Inflammatory macrophage treated with lipopolysaccharide for 4 hours (primary cell): ENCODE data around the gene RNU7-1.

Experiments
- DNase-seq: peaks from one replicate; pipeline ENCODE4 v3.0.0-alpha.2; 2020

RNU7-1 gene

DNA sequence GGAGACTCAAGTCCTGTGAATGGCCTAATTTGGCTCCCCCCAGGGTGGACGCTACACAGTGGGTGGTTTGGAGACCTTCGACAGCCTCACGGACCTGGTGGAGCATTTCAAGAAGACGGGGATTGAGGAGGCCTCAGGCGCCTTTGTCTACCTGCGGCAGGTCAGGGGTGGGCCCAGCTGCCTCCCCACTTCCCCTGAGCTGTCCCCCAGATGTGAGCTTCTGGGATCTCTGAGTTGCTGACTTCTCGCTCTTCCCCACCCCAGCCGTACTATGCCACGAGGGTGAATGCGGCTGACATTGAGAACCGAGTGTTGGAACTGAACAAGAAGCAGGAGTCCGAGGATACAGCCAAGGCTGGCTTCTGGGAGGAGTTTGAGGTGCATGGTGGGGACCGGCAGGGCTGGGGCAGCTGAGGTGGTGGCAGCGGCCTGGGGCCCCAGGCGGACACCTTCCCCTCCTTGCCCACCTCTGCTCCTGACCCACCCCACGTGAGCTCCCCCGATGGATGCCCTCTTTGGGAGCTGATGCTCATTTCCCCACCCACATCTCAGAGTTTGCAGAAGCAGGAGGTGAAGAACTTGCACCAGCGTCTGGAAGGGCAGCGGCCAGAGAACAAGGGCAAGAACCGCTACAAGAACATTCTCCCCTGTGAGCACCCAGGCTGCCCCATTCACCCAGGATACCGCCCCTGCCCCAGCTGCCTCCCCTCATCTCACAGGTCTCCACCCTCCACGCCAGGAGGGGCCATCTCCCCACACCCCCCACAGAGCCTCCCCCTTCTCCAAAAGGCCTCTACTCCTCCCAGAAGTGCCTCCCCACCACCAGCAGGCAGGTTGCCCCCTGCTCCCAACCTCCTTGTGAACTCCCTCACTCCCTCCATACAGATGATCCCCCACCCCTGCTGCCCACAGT lies 11.7 kb downstream of the RNU7-1 start:
- DNase-seq: no peak

DNA sequence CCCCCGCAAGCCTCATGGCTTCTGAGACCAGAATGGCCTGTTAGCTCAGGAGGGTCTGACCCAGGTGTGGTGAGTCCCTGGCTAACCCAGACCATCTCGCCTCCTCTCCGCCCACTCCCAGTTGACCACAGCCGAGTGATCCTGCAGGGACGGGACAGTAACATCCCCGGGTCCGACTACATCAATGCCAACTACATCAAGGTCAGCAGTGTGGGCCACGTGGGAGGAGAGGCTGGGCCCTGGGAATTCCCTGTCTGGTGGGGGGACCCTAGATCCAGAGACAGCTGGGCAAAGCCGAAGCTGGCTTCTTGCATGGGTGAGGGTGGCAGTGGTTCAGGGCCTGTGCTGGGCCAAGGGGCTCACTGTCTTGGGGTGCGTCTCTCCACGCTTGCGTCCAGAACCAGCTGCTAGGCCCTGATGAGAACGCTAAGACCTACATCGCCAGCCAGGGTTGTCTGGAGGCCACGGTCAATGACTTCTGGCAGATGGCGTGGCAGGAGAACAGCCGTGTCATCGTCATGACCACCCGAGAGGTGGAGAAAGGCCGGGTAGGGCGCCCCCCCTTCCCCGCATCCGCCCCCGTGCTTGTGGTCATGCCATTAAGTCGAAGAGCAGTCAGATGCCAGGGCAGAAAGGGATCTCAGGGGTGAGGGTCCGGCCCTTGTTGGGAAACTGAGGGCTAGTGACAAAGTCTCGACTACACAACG lies 12.6 kb downstream of the RNU7-1 start:
- DNase-seq: peak; percentile 34

DNA sequence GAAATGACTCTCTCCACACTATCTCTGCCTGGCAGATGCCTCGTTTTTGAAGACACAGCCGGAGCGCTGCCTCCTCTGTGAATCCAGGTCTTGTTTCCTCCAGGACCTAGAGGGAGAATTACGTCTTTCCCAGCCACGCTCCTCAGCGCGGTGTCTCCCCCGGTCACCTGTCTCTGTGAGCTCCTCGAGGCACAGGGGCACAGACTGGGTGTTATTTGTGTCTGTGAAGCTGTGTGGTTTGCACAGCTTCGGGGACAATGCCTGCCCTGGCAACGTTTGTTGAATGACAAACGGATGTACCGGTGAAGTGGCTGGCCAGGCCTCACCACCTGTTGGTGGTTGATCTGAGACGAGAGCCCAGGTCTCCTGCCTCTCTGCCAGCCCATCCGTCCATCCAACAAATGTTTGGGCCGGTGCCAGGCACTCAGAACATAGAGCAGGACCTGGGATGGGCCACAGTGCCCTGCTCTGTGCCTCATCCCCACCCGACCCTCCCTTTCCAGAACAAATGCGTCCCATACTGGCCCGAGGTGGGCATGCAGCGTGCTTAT lies 13.6 kb downstream of the RNU7-1 start:
- no peak for DNase-seq

- no peak for DNase-seq
Observed at GRCh38 chr12:6957741-6958608, 14.4 kb downstream of the RNU7-1 start.

DNA sequence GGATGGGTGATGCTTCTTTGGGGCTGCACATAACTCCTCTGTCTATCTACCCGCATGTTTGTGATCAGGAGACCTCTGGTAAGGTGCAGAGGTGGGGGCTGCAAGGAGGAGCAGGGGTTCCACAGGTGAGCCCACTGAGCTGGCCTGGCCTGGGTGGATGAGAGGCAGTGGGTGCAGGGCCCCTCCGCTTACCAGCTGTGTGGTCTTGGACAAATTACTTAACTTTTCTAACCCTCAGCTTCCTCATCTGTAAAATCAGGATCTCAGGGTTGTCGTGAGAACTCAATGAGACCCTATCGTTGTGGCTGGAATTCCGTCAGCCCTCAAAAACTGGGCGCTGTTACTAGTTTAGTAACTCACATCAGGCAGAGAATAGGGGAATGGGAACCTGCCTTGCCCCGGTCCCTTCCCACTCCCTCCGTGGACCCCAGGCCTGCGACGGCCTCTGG lies 15.0 kb downstream of the RNU7-1 start:
- peak; percentile 61 for DNase-seq

GRCh38 chr12:6959058-6959804 lies 15.6 kb downstream of the RNU7-1 start:
- DNase-seq: peak; percentile 88

GRCh38 chr12:6959805-6960592 lies 16.4 kb downstream of the RNU7-1 start:
- DNase-seq: no peak

DNA sequence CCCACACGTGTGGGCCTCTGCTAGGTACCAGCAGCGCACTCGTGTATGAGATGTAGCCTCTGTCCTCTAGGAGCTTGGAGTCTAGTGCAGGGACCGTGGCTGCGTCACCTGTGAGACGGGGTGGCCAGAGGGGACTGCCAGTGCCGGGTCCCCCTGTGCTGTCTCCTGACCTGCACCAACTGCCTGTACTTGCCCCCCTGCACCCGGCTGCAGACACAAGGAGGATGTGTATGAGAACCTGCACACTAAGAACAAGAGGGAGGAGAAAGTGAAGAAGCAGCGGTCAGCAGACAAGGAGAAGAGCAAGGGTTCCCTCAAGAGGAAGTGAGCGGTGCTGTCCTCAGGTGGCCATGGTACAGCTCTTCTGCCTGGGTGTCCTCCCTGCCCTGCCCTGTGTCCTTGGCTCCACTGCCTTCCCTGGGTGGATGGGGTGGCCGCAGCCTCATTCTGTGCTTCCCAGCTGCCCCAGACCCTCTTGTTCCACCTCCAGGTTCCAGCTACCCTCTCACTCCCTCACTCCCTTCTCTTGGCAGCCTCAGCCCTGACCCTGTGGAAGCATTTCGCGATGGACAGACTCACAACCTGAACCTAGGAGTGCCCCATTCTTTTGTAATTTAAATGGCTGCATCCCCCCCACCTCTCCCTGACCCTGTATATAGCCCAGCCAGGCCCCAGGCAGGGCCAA lies 17.1 kb downstream of the RNU7-1 start:
- DNase-seq: peak; percentile 65

DNA sequence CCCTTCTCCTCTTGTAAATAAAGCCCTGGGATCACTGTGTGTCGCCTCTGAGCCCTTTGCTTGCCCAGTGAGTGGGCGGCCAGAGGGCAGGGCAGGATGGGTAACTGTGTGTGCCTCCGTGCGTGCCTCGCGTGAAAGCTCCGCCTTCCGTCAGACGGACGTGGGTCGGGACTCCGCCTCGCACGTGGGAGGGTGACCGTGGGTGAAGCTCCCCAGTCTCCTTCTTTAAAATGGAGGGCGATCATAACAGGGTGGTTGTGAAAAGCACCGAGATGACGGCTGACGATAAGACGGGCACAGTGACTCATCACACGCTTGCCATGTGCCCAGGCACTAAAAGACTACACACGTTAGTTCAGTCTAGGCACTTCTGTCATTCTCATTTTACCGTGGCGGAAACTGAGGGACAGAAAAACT lies 17.7 kb downstream of the RNU7-1 start:
- peak; percentile 96 for DNase-seq

DNA sequence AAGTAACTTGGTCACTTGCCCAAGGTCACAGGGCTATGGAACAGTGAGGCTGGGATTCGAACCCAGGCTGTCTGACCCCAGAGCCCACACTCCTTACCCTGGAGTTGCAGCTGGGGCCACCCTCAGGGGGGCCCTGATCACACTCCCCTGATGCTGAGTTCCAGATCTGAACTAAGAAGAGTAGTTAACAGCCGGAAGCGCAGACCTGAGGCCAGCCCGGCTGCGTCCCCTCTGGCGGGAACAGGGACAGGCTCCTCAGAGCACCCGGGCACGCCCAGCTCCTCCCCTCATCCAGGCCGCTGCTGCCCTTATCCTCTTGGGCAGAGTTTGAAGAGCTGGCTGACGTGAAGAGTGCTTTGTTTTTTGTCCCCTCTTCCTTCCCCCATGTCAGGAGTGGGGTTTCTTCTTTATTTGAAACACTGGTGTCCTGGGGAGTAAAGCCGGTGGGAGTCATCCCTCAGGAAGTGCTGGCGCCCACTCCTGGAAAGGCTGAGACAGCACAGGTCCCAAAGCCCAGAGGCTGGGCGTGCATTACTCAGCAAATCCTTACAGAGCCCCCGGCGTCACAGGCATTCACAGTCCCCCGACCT lies 18.2 kb downstream of the RNU7-1 start:
- peak; percentile 54 for DNase-seq

GRCh38 chr12:6962285-6963015 lies 18.8 kb downstream of the RNU7-1 start:
- DNase-seq: no peak

GRCh38 chr12:6963016-6963731 lies 19.6 kb downstream of the RNU7-1 start:
- DNase-seq: no peak

- DNase-seq: no peak
Observed at GRCh38 chr12:6963791-6964413, 20.3 kb downstream of the RNU7-1 start.

DNA sequence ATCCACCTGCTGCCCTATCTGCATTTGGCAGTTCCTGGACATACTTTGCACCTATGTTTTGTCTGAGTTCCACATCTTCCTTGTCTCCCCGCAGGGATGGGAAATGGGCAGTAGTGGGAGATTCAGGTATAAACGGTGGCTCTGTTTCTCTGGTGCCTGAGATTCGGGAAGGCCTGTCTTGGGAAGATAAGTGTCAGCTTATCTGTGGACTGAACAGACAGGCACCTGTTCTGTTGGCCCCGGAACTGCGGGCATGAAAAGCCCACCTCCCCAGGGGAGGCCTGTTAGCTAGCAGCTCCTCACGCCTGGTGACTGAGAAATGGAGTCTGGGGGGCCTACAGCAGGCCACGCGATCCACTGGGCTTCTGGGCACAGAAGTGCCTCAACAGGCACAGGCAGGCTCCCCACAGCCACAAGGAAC lies 21.0 kb downstream of the RNU7-1 start:
- no peak for DNase-seq

GRCh38 chr12:6965026-6965661 lies 21.5 kb downstream of the RNU7-1 start:
- peak; percentile 90 for DNase-seq

GRCh38 chr12:6965714-6966113 lies 22.1 kb downstream of the RNU7-1 start:
- no peak for DNase-seq

- DNase-seq: no peak
Observed at GRCh38 chr12:6966351-6966750, 22.7 kb downstream of the RNU7-1 start.

DNA sequence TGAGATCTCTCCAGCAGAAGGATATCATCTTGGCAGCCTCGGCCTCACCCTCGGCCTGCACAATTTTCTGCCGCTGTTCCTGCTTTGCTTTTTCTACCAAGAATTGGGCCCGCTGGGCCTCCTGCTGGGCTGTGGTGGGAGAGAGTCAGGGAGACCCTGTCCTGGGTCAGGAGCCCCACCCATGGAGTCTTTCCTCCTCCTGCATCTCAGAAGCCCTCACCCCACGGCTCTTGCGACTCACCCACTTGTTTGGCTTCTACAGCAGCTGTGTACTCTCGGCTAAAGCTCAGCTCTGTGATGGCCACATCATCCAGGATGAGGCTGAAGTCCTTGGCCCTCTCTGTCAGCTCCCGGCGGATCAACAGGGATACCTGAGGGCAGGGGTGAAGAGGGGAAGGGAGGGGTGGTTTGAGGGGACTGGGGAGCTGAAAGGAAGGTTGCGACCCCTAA lies 24.1 kb downstream of the RNU7-1 start:
- DNase-seq: no peak
